GM21825 (cell line): Measurements from ENCODE around the gene NUDT17.
"Not testable (repeated sequence)": the region's sequence is repeated elsewhere in the genome, so short reads cannot be mapped to it uniquely, and the experiment has no call there.

ENCODE experiments used
- ATAC-seq: cut with Tn5 transposase; IDR thresholded peaks from one replicate; pipeline ENCODE4 v1.9.1; 2021; ENCODE audit warnings: mild to moderate bottlenecking, moderate library complexity; ENCODE audit not compliant: unreplicated experiment

Gene NUDT17, protein sequence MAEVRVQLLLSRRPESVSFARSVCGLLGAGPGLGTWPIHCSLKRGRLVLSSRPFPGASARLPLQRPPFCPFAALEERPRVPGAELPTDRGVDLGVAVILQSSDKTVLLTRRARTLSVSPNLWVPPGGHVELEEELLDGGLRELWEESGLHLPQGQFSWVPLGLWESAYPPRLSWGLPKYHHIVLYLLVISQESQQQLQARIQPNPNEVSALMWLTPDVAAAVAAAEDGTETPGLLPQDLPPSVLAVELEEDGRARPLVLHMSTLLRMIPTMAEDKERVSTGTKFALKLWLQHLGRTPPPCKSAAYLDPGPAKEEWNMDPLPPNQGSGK

DNA sequence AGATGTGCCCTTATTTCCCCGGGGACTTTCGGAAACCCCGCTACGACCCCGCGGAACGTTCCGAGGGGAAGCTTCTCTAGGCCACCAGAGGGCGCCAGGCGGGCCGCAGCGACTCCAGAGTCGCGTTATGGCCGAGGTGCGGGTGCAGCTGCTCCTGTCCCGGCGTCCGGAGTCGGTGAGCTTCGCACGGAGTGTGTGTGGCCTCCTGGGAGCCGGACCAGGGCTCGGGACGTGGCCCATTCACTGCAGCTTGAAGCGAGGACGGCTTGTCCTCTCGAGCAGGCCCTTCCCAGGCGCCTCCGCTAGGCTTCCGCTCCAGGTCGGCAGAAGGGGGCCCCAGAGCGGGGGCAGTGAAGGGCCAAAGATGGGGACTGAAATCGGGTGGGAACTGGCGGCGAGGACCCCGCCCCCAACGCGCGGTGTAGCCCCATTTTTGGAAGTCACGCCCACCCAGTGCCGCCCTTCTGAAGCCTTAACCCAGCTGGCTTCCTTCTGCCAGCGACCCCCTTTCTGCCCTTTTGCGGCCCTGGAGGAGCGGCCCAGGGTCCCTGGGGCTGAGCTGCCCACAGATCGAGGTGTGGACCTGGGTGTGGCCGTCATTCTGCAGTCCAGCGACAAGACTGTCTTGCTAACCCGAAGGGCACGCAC lies at the start of gene NUDT17:
TSS of gene NUDT17 (plus strand) at position 117 of the 648 bp plus-strand sequence. CDS start at position 128, 11 bp downstream.
- peak; percentile 62 for ATAC-seq

- no peak for ATAC-seq
These were observed 48.7 kb upstream of the NUDT17 start for GRCh38 chr1:145796753-145797152.

DNA sequence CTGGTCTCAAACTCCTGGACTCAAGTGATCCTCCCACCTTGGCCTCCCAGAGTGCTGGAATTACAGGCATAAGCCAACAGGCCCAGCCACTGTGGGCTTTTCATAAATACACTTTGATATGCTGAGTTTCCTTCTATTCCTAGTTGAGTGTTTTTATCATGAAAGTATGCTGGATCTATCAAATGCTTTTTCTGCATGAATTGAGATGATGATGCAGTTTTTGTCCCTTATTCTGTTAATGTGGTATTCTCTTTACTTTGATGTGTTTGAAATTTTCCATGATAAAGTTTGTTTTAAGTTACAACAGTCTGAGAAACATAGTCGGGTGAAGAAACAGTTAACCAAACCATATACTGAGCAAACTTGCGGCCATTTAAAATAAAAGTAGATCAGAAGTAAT lies 45.6 kb upstream of the NUDT17 start:
- ATAC-seq, result no peak

GRCh38 chr1:145804235-145805045 lies 41.0 kb upstream of the NUDT17 start:
- ATAC-seq, result no peak

DNA sequence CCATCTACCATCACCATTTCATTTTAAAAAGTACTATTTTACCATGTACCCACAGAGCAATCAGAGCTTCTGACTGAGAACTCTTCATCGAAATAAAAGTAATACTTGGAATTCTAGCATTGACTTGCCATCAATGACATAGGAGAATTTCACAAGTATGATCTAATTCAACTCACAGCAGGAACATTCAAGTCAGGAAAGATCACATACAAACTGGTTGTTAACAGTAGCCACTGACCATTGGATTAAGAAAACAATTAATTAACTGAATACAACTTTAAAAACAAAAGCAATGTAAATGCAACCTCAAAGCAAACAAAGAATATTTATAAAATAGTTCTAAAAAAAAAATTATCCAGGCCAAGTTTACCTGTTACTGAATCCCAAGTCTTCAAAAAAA lies 40.4 kb upstream of the NUDT17 start:
- ATAC-seq, result no peak

- ATAC-seq, result no peak
These were observed 39.0 kb upstream of the NUDT17 start for GRCh38 chr1:145806408-145806807.

GRCh38 chr1:145806844-145807243 lies 38.6 kb upstream of the NUDT17 start:
- no peak for ATAC-seq

- ATAC-seq, result not testable (repeated sequence)
These were observed 32.2 kb upstream of the NUDT17 start for GRCh38 chr1:145812977-145813810.

DNA sequence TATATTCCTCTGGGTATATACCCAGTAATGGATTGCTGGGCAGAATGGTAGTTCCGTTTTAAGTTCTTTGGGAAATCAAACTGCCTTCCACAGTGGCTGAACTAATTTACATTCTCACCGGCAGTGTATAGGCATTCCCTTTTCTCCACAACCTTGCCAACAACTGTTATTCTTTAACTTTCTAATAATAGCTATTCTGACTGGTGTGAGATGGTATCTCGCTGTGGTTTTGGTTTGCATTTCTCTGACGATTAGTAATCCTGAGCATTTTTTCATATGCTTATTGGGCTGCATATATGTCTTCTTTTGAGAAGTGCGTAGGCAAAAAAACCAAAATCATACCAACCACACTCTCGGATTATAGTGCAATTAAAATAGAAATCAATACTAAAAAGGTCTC lies 27.3 kb upstream of the NUDT17 start:
- not testable (repeated sequence) for ATAC-seq

GRCh38 chr1:145822779-145823331 lies 22.6 kb upstream of the NUDT17 start:
- not testable (repeated sequence) for ATAC-seq

DNA sequence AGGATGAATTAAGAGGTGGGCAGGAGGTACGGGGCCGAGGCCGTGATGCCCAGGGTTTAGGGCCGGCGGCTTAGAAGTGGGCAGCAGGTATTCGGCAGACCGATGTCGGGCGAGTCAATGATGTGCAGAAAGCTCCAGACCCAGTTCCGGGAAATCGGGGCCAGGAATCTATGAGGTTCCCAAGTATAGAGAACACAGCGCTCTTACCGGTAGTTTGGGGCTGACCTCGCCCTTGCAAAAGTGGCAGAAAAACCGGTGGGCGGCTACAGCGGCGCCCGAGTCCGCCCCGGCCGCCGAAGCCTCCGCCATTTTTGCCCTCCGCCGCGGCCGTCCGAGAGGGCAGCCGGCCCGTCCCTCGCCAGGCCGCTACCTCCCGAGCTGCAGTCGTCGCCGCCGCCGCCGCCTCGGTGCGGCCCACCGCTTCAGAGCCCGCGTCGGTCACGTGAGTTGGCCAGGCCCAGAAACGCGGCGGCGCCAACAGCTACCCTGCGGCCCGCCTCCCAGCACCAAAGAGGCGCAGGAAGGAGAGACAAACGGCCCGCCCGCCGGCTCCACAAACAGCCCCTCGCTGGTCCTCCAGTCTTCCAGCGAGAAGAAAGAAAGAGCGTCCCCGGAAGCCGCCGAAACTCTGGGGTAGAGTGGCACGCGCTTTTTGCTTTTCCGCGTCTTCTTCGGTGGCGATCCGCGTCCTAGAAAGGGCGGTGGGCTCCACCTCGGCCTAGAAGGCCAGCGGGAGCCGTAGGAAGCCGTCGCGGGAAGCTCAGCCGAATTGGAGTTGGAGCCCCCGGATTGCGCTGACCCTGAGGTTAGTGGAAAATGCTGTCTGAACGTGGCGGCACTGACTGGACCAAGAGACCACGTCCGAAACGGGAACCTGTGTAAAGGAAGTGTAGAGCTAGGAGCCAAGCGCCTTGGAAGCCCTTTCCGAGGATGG lies 21.6 kb upstream of the NUDT17 start, which contains the start of the genes POLR3C and RNF115:
TSS of gene POLR3C (plus strand) at position 636 of the 934 bp plus-strand sequence. CDS start 1,577 bp downstream, outside the sequence.
TSS of gene RNF115 (minus strand) at position 531 of the 934 bp plus-strand sequence. CDS start at position 309, 222 bp downstream.
- ATAC-seq, result peak; percentile 78

GRCh38 chr1:145824499-145824842 lies 21.0 kb upstream of the NUDT17 start:
- ATAC-seq, result no peak

- no peak for ATAC-seq
These were observed 19.4 kb upstream of the NUDT17 start for GRCh38 chr1:145826030-145826429.

DNA sequence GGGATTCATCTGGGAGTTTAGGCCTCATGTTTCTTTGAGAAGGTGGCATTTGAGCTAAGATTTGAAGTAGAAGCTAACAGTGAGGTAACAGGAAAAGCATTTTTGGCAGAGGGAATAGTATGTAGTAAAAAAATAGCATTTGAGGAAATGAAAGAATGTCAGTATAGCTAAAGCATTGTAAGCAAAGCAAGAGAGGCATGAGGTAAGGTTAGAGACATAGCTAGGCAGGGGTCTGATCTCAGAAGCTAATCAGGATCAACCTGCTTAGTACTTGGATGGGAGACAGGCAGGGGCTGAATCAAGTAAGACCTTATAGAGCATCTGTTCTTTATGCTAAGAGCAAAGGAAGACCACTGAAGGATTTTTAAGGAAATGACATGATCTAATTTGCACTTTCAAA lies 17.5 kb upstream of the NUDT17 start:
- ATAC-seq, result no peak

DNA sequence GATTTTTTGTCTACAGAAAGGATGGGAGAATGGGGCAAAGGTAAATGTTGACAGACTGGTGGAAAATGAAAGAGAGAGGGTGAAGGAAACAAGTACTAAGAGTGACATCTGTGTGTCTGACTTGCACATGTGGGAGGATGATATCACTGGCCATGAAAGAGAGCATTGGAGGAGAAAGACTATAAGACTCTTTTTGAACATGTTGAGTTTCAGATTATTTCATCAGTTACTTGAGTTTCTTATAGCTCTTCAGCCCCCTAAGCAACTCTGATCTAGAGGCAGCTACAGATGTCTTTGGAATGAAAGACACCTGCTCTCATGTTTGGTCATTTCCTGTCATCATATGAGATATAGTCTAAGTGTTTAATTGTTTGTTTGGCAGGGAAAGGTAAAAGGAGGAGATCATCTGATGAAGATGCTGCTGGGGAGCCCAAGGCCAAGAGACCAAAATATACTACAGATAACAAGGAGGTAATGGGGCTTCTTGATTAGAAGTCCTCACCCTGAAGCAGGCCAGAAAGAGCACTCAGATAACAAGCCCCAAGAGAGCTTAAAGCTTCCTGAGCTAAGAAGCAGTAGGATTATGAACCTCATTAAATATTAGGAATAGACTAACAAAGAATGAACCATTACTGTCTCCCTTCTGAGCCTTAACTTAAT lies 16.9 kb upstream of the NUDT17 start:
- no peak for ATAC-seq

- not testable (repeated sequence) for ATAC-seq
These were observed 14.6 kb upstream of the NUDT17 start for GRCh38 chr1:145830810-145831209.

DNA sequence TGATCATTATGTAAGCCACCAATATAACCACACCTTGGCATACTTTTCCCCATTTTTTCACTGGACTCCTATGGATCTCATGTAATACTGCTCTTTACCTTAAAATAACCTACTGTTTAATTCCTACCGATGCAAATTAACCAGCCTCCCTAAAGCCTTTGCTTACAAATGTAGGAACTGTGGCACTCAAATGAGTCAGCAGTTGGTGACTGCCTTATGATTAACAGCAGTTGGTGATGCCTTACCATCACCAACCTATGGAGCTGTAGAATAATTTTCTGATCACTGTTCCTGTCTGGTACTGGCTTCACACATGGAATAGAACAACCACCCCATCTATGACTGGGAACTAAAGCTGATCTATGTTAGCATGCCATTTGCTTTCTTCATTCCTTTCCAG lies 7.8 kb upstream of the NUDT17 start:
- no peak for ATAC-seq

GRCh38 chr1:145843031-145843430 lies 2.4 kb upstream of the NUDT17 start:
- ATAC-seq, result no peak

DNA sequence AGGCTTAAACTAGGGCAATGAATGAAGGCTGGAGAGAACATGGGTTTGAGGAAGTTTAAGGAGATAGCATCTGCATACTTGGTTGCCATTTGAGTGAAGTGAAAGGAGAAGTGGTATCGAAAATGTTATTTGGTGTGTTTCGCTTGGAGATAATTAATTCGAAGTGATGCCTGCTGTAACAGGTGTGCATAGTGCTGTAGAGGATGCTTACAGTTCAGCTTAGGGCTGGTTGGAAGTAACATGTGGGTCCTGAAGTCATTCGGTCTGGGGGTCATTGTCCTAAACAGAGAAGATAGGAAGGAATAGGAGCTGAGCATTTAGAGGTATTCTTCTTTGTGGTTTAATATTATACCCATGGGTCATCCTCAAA lies 301 bp upstream of the NUDT17 start:
- peak; percentile 55 for ATAC-seq
